Daoy (cell line): ENCODE measurements around the gene KIAA1755. TPM values are rescaled to one million over a fixed set of nuclear protein-coding genes. Genes with fewer than 3 reads are reported as not detected.
"Not testable (repeated sequence)": the region's sequence is repeated elsewhere in the genome, so short reads cannot be mapped to it uniquely, and the experiment has no call there.

Experiments
- DNase-seq: peaks from one replicate; pipeline ENCODE4 v3.0.0-alpha.2; 2015; ENCODE audit warnings: low read depth
- total RNA-seq: library from RNA; depleted of rRNA; stranded (reverse); fragments of >200 nt; shearing (Covaris generic); gene quantifications from 2 replicates; pipeline ENCODE4 v1.2.3, GENCODE V29; 2014

KIAA1755 gene
- total RNA-seq, 1 experiment from 2014 or later: 1.0 TPM

DNA sequence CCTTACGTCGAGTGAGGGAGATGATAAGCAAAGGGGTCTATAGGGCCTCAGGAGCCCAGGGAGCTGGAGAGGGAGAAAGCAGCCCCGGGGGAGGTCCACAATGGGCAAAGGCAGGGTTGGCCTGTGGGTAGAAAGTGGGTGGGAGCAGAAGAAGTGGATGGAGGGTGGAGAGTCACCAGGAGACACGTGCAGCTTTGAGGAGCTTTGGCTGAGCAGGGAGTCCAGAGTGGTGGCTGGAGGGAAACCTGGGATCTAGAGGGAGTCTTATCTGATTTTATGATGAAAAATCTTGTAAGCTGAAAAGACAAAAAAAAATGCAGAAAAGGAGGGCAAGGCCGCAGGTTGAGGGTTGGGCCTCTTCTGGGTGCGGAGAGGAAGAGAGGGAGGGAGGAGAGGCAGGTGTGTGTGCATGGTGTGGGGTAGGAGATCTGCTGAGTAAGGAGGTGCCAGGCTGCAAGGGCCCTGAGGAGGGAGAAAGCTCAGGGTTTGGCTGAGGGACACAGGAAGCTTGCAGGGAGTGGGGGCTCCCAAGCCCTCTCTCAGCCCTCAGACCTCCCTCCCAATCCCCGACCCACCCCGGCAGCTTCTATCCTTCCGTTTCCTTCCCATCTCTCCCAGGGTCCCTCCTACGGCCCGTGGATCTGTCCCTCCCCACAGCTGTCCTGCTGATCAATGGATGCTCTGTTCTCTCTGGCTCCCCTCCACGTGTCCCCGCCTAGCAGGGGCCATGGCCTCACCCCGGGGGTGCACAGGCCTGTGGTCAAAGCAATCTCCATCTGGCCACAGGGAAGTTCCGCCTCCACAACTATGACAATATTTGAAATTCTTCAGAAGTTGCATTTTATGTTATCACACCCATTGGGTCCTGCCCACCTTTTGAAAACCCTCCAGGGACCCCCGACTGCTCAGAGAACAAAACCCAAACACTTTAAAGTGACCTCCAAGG lies 26.3 kb upstream of the KIAA1755 start:
- DNase-seq: peak; percentile 41

- no peak for DNase-seq
Observed at GRCh38 chr20:38284893-38285444, 24.4 kb upstream of the KIAA1755 start.

- DNase-seq: not testable (repeated sequence)
Observed at GRCh38 chr20:38284066-38284650, 23.6 kb upstream of the KIAA1755 start.

- no peak for DNase-seq
Observed at GRCh38 chr20:38283236-38283635, 22.7 kb upstream of the KIAA1755 start.

DNA sequence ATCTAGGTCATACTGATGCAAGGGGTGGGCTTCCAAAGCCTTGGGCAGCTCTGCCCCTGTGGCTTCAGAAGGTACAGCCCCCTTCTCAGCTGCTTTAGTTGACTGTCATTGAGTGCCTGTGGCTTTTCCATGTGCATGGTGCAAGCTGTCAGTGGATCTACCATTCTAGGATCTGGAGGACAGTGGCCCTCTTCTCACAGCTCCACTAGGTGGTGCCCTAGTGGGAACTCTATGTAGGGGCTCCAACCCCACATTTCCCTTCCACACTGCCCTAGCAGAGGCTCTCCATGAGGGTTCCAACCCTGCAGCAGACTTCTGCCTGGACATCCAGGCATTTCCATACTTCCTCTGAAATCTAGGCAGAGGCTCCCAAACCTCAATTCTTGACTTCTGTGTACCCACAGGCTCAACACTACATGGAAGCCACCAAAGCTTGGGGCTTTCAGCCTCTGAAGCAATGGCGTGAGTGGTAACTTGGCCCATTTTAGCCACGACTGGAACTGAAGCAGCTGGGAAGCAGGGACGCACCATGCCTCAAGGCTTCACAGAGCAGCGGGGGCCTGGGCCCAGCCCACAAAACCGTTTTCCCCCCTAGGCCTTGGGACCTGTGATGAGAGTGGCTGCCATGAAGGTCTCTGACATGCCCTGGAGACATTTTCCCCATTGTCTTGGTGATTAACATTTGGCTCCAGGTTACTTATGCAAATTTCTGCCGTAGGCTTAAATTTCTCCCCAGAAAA lies 20.8 kb upstream of the KIAA1755 start:
- DNase-seq: not testable (repeated sequence)

- peak; percentile 28 for DNase-seq
Observed at GRCh38 chr20:38278763-38279162, 18.2 kb upstream of the KIAA1755 start.

DNA sequence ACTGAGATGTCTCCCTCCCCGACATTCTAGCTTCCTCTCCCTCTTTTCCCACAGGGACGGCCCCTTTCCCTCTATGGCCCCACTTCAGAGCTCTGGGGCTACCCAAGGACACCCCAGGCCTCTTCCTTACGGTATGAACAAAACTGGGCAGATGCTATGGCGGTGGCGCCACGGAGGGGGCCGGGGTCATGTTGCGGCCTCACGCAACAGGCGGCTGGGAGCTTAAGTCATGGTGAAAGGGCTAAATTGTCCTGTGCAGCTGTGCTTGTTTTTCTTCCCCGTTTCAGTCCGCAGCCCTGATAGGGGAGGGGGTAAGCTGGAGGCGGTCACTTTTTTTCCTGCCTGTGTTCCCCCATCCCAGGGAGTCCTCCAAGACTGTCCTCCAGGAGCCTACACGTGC lies 17.6 kb upstream of the KIAA1755 start:
- DNase-seq: no peak

DNA sequence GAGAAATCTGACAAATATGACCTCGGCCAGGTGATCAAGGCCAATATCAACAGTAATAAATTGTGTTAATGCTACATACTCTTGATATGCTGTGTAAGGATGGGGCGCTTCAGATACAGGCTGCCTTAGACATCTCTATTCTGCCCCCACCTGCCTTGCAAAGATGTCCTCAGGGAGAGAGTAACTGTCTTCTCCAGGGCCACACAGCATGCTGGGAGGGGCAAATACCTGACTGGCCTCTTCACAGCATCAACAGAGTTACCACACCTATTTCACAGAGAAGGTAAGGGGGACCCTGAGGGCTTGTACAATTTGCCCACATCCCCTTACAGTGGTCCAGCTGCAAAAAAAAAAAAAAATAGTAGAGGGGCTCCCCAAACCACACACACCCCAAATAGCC lies 17.2 kb upstream of the KIAA1755 start:
- no peak for DNase-seq

DNA sequence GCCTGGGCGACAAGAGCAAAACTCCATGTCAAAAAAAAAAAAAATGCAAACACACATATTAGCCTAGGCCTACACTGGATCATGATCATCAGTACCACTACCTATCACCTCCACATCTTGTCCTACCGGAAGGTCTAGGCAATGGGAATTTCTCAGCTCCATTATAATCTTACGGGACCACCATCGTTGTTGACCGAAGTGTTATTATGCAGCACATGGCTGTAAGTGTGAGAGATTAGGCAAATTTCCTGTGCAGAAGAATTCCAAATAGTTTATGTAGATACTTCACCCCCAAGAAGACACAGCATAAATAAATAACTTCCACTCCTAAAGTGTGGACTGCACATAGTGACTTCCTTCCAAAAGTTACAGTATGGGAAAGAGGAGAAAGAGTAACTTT lies 16.8 kb upstream of the KIAA1755 start:
- DNase-seq: no peak

DNA sequence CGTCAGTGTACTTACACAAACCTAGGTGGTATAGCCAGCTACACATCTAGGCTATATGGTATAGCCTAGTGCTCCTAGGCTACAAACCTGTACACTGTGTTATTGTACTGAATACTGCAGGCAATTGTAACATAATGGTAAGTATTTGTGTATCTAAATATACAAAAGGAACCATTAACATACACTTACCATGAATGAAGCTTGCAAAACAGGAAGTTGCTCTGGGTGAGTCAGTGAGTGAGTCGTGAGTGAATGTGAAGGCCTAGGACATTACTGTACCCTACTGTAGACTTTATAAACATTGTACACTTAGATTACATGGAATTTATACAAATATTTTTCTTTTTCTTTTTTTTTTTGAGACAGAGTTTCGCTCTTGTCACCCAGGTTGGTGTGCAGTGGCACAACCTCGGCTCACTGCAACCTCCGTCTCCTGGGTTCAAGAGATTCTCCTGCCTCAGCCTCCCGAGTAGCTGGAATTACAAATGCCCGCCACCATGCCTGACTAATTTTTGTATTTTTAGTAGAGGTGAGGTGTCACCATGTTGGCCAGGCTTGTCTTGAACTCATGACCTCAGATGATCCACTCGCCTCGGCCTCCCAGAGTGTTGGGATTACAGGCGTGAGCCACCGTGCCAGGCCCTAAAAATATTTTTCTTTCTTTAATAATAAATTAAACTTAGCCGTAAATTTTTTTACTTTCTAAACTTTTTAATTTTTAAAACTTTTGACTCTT lies 15.4 kb upstream of the KIAA1755 start:
- DNase-seq: peak; percentile 80

- no peak for DNase-seq
Observed at GRCh38 chr20:38272961-38273360, 12.4 kb upstream of the KIAA1755 start.

DNA sequence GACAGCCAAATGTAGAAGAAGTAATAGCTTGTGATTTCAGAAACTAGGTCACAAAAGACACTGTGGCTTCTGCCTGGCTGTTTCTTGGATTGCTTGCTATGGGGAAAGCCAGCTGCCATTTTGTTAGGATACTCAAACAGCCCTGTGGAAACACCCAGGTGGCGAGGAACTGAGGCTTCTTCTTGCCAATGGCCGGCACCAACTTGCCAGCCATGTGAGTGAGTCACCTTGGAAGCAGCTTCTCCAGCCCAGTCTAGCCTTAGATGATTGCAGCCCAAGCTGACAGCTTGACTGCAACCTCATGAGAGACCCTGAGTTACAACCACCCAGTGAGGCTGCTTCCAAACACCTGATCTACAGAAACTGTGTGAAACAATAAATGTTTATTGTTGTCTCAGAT lies 11.9 kb upstream of the KIAA1755 start:
- peak; percentile 50 for DNase-seq

GRCh38 chr20:38271608-38272120 lies 11.1 kb upstream of the KIAA1755 start:
- no peak for DNase-seq

- peak; percentile 92 for DNase-seq
Observed at GRCh38 chr20:38270869-38271605, 10.5 kb upstream of the KIAA1755 start.

GRCh38 chr20:38269715-38270114 lies 9.2 kb upstream of the KIAA1755 start:
- DNase-seq: no peak

DNA sequence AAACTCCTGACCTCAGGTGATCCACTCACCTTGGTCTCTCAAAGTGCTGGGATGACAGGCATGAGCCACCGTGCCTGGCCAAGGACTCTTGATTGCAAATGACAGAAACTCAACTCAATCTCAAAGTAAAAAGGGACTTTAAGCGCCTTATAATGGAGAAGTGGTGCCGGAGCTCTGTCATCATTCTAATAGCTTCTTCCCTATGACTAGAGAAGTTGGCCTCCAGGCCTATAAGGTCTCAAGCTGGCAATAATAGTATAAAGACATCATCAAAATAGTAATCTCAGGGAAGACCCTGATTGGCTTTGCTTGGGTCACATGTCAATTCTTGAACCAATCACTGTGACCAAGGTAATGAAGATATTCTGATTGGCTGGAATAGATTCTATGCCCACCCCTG lies 8.5 kb upstream of the KIAA1755 start:
- DNase-seq: no peak

DNA sequence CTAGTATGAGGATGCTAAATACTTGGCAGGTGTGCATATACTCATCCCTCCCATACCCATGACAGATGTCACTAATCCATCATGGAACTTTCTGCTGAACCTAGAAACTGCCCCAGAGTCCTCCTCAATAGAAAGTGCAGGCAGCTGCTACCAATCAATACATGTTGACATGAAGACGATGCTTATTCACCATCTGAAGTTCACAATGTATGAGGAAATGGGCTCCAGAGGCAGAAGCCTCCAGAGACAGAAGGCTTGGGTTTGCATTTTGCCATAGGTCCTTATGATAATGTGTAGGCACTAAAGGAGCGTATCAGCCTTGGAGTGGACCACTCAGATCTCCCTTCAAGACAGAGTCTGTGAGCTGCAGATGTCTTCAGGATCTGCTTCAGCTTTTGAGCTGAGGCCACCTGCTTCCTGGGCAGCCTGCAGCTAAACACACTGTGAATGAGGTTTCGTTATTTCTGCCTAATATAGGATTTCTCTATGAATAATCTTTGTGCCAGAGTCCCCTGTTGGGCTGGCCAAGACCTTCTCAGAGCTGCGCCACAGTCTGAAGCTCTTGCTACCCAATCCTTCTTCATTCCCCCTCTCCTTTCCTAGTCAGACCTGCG lies 7.5 kb upstream of the KIAA1755 start:
- DNase-seq: no peak

DNA sequence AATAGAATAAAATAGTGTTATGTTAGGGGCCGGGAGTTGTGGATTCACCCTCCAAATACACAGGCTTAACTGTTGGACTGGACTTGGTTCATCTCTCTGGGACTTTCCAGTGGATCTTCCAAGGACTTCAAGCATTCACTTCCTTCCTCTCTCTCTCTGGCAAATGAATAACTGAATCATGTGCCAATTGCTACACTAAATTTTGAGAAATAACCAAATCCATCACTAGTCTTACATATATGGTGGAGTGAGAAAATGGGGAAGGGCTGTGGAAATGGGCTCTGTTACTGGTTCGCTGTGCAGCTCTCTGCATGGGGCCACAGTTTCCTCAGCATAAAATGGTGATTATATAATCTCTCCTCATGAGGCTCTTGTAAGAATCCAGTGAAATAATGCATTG lies 6.8 kb upstream of the KIAA1755 start:
- DNase-seq: no peak

DNA sequence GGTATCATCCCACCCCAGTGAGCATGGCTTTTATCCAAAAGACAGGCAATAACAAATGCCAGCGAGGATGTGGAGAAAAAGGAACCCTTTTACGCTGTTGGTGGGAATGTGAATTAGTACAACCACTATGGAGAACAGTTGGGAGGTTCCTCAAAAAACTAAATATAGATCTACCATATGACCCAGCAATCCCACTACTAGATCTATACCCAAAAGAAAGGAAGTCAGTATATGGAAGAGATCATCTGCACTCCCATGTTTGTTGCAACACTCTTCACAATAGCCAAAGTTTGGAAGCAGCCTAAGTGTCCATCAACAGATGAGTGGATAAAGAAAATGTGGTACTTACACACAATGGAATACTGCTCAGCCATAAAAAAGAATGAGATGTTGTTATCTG lies 5.9 kb upstream of the KIAA1755 start:
- DNase-seq: no peak

DNA sequence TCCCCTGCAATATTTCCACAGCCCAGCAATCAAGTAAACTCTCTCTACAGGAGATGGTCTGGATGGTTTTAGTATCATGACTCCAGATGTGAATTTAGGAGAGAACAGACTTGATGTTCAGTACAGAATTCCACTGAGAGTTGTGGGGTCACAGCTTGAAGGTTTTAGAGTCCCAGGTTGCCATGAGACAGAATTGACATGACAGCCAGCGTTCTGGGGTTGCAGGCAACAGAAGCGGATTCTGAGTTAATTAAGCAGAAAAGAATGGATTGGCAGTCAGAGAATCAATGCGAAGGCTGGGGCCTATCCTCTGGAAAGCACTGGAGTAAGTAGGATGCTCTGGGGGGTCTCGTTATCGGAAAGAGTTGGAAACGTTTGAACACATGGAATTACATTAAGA lies 2.4 kb upstream of the KIAA1755 start:
- no peak for DNase-seq
